ENCODE results near the gene MAP3K14. TPM values are rescaled to one million over a fixed set of nuclear protein-coding genes. Genes with fewer than 3 reads are reported as not detected.
A peak's percentile ranks its signal among the peaks of the same experiment; 100 is the strongest.

The MAP3K14 gene
- total RNA-seq, 6 experiments from 2014 or later: 5.6 to 8.8 (median 6.6) TPM

DNA sequence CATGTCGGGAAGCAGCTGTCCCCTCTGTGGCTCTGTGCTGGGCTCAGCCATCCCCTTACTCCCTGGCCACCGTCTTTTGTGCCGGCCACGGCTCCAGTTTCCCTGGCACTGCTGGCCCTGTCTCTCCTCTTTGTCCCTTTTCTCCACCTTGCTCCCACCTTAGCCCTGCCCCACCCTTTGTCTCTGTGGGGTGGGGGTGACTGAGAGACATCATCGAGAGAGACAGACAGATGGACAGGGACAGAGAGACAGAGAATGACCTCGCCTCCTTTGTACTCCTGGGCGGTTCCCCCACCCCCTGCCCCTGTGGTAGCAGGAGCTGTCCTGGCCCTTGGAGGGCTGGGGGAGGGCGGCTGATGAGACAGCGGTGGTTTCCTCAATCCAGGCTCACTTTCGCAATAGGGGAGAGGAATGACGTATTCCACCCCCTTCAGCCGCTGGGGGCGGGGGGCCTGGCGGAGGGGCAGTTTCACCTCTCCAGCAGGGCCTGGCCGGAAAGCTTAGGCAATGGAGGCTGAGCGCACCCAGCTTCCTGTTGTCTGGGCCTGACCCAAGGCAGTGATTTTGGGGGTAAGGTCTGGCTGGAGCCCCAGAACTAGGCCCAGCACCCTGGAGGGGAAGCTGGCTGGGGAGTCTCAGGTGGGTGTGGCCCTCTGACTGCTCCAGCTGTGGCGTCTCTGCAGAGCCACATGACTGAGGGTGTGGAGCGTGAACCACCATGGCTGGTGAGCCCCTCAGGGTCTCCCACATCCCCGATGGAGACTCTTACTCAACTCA lies 87.9 kb downstream of the MAP3K14 start:
- peaks cover 51% of the 10 kb centered on the region for H3K4me1 Mint-ChIP-seq (ENCODE audit: low read depth)
- H3K9me3 Mint-ChIP-seq: no peaks in the 10 kb centered on the region
- H3K4me3 Mint-ChIP-seq: peak overlapping the region; percentile 37; the same call in 1 of the 2 replicates
- DNase-seq: peak; percentile 71
- no peaks in the 10 kb centered on the region for H3K36me3 Mint-ChIP-seq (ENCODE audit: low read depth)
- H3K27me3 Mint-ChIP-seq (ENCODE audit: insufficient read depth): peaks cover 3% of the 10 kb centered on the region
- peak overlapping the region; percentile 86 for H3K27ac Mint-ChIP-seq
- TF ChIP-seq, protein P1, sequence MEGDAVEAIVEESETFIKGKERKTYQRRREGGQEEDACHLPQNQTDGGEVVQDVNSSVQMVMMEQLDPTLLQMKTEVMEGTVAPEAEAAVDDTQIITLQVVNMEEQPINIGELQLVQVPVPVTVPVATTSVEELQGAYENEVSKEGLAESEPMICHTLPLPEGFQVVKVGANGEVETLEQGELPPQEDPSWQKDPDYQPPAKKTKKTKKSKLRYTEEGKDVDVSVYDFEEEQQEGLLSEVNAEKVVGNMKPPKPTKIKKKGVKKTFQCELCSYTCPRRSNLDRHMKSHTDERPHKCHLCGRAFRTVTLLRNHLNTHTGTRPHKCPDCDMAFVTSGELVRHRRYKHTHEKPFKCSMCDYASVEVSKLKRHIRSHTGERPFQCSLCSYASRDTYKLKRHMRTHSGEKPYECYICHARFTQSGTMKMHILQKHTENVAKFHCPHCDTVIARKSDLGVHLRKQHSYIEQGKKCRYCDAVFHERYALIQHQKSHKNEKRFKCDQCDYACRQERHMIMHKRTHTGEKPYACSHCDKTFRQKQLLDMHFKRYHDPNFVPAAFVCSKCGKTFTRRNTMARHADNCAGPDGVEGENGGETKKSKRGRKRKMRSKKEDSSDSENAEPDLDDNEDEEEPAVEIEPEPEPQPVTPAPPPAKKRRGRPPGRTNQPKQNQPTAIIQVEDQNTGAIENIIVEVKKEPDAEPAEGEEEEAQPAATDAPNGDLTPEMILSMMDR (IDR thresholded peaks at IDR 0.05): no peak; the same call in 1 of the 2 replicates

DNA sequence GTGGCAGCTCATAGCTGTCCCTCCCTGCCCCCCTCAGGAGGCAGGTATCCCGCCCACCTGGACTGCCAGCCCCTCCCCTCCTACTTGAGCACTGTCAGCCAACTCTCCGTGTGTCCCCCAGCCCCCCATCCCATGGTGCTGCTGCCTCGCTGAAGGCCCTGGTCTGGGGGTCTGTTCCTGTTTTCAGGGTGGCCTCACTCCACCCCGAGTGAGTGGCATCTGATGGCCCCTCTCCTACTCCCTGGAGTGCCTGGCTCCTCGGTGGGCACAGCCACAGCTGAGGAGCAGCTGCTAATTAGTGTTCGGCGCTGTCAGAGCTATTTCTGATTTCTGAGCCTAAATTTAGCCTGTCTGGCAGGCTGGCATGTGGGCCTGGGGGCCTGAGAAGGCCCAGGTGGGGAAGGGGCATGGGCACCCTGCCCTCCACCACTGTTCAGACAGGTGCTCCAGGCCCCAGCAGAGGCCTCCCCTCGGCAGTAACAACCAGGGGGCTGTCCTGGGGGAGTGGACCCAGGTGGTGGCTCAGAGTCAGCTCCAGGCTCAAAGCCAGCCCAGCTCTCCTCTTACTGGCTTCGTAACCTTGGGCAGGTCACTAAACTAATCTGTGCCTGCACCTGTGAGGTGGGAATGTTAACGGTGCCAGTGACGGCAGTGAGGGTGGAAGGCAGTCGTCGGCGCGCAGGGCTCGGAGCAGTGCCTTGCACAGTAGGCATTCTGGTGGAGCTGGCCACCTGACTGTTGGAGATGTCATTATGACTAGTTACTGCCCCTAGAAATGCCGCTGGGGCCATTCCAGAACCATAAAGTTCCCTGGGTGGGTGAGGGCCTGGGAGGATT lies 88.7 kb downstream of the MAP3K14 start:
- peak overlapping the region; percentile 86 for H3K27ac Mint-ChIP-seq
- H3K4me1 Mint-ChIP-seq (ENCODE audit: low read depth): peaks cover 51% of the 10 kb centered on the region
- no peak overlapping the region; the same call in 1 of the 2 replicates for H3K4me3 Mint-ChIP-seq
- no peaks in the 10 kb centered on the region for H3K36me3 Mint-ChIP-seq (ENCODE audit: low read depth)
- TF ChIP-seq, protein P1 (IDR thresholded peaks at IDR 0.05): no peak
- H3K9me3 Mint-ChIP-seq: no peaks in the 10 kb centered on the region
- H3K27me3 Mint-ChIP-seq (ENCODE audit: insufficient read depth): peaks cover 2% of the 10 kb centered on the region; the same call in 1 of the 2 replicates
- no peak for DNase-seq

DNA sequence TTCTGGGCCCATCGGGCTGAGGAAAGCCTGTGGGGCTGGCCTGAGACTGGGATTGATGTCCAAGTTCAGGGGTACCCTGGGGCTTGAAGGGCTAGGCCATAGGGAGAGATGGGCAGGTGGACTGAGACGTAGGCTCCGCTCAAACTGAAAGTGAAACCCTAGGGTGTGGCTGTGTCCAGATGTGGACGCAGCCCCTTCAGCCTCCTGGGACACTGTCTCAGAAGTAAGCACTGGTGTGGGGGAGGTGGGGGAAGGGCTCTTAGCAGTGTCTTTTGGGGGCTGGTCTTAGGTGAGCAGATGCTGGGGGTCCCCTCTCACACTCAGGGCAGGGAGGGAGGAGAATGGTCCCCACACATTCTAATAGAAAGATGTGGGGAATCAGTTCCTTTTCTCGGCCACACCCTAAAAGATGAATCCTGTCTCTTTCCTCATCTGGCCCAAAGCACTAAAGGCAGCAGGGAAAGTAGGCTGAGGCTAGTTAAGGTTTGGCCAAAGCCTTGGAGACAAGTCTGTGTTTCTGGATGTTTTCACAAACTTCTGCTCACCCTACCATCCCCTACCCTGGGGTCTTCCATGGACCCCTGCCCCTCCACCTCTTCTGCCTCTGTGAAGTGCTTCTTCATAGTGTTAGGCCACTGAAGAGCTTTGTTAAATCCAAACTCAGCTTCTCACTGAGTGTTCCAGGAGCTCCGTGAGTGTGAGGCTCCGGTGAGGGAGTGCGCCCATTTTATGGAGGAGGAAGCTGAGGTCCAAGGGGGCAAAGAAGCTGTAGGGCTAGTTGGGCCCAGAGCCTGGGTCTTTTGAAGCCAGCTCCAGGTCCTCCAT lies 89.5 kb downstream of the MAP3K14 start:
- H3K36me3 Mint-ChIP-seq (ENCODE audit: low read depth): no peaks in the 10 kb centered on the region
- DNase-seq: no peak
- TF ChIP-seq, protein P1 (IDR thresholded peaks at IDR 0.05): no peak
- no peak overlapping the region for H3K4me3 Mint-ChIP-seq
- H3K4me1 Mint-ChIP-seq (ENCODE audit: low read depth): peaks cover 51% of the 10 kb centered on the region
- peak overlapping the region; percentile 26; the same call in 1 of the 2 replicates for H3K27ac Mint-ChIP-seq
- no peaks in the 10 kb centered on the region for H3K9me3 Mint-ChIP-seq
- peaks cover 8% of the 10 kb centered on the region; the same call in 1 of the 2 replicates for H3K27me3 Mint-ChIP-seq (ENCODE audit: insufficient read depth)

DNA sequence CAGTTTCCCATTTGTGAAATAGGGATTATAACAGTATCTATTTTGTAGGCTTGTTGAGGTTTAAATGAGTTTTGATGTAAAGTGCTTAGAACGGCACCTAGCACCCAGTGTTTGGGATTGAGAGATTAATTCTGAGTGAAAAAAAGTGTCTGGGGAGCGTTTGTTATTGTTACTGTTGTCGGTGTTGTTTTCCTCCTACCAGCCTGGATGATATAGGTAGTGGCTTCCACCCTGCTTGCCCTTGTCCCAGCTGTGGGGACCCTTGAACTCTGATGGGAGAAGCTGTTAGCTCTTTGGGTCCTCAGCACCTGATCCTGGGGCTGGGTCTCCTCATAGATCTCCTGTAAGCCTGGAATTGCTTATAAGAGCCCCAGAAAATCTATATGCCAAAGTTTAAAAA lies 90.2 kb downstream of the MAP3K14 start:
- H3K4me3 Mint-ChIP-seq: no peak overlapping the region
- H3K9me3 Mint-ChIP-seq: no peaks in the 10 kb centered on the region
- TF ChIP-seq, protein P1 (IDR thresholded peaks at IDR 0.05): no peak
- H3K27ac Mint-ChIP-seq: no peak overlapping the region; the same call in 1 of the 2 replicates
- no peaks in the 10 kb centered on the region for H3K36me3 Mint-ChIP-seq (ENCODE audit: low read depth)
- peaks cover 8% of the 10 kb centered on the region; the same call in 1 of the 2 replicates for H3K27me3 Mint-ChIP-seq (ENCODE audit: insufficient read depth)
- no peak for DNase-seq
- peaks cover 51% of the 10 kb centered on the region for H3K4me1 Mint-ChIP-seq (ENCODE audit: low read depth)

DNA sequence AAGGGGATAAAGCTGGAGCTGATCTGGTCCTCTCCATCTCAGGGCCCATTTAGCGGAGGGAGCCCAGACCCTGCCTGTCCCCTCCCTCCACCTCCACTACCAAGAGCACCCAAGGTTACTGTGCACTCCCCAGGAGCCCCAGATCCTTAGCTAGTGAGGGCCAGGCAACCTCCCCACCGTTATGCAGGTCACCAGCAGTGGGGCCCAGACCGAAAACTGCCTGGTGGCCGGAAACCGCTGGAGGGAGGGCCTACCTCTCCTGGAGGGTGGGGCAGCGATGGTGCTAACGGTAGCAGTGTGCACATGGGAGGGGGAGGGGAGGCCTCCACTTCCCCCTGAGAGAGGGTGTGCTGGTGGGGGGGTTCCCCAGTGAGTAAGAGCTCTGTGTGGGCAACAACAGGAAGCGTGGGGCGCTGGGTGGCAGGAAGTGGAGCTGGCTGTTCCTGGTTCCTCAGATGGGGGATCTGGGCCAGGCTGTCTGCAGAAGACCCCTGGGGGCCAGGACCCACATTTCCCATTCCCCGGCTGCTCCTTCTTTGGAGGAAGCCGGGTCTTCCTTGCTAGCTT lies 90.8 kb downstream of the MAP3K14 start:
- H3K9me3 Mint-ChIP-seq: no peaks in the 10 kb centered on the region
- H3K4me3 Mint-ChIP-seq: no peak overlapping the region
- TF ChIP-seq, protein P1 (IDR thresholded peaks at IDR 0.05): no peak
- no peak for DNase-seq
- H3K36me3 Mint-ChIP-seq (ENCODE audit: low read depth): no peaks in the 10 kb centered on the region
- H3K4me1 Mint-ChIP-seq (ENCODE audit: low read depth): peaks cover 51% of the 10 kb centered on the region
- H3K27ac Mint-ChIP-seq: no peak overlapping the region
- peaks cover 8% of the 10 kb centered on the region; the same call in 1 of the 2 replicates for H3K27me3 Mint-ChIP-seq (ENCODE audit: insufficient read depth)
